ENCODE data around the gene HOXC10. TPM values are rescaled to one million over a fixed set of nuclear protein-coding genes. Genes with fewer than 3 reads are reported as not detected.

Gene HOXC10
- total RNA-seq, 2 donors from 2014 or later: 0.51 to 7.2 TPM

GRCh38 chr12:53994009-53994263, 9.0 kb downstream of the HOXC10 start:
- TF ChIP-seq POLR2AphosphoS5 (IDR thresholded peaks at IDR 0.05) (no peak), POLR2A (IDR thresholded peaks at IDR 0.05) (no peak), CTCF (IDR thresholded peaks at IDR 0.05) (no peak)
- Histone ChIP-seq H3K27me3 (replicated peaks; ENCODE audit: insufficient read depth) (peaks cover 68% of the 10 kb centered on the region), H3K4me1 (replicated peaks) (no peaks in the 10 kb centered on the region), H3K36me3 (no peaks in the 10 kb centered on the region), H3K27ac (no peak overlapping the region), H3K9me3 (no peaks in the 10 kb centered on the region), H3K4me3 (no peak overlapping the region)
- WGBS: 5% methylated on average over 19 of the region's 19 CpGs
- no peak for DNase-seq (ENCODE audit: low spot score)
- intact Hi-C loops (cut with DNase I): no loop called here

GRCh38 chr12:53994264-53995001, 9.5 kb downstream of the HOXC10 start:
- intact Hi-C loops (cut with DNase I): no loop called here
- 8% methylated on average over 60 of the region's 60 CpGs for WGBS
- no peaks in the 10 kb centered on the region for H3K36me3 ChIP-seq

GRCh38 chr12:53995002-53995377, 10.0 kb downstream of the HOXC10 start:
- no peak for DNase-seq (ENCODE audit: low spot score)
- Histone ChIP-seq H3K27ac (no peak overlapping the region), H3K4me1 (replicated peaks) (no peaks in the 10 kb centered on the region), H3K36me3 (no peaks in the 10 kb centered on the region), H3K9me3 (no peaks in the 10 kb centered on the region), H3K4me3 (no peak overlapping the region), H3K27me3 (replicated peaks; ENCODE audit: insufficient read depth) (peaks cover 74% of the 10 kb centered on the region)
- TF ChIP-seq CTCF (IDR thresholded peaks at IDR 0.05) (no peak), POLR2A (IDR thresholded peaks at IDR 0.05) (no peak), POLR2AphosphoS5 (IDR thresholded peaks at IDR 0.05) (no peak)
- intact Hi-C loops (cut with DNase I): no loop called here
- 5% methylated on average over 17 of the region's 17 CpGs for WGBS

More at GRCh38 chr12:53994264-53995001, 9.5 kb downstream of the HOXC10 start:
- H3K4me1 ChIP-seq (replicated peaks): no peaks in the 10 kb centered on the region
- peaks cover 70% of the 10 kb centered on the region for H3K27me3 ChIP-seq (replicated peaks; ENCODE audit: insufficient read depth)
- no peak for DNase-seq (ENCODE audit: low spot score)
- no peak overlapping the region for H3K27ac ChIP-seq
- TF ChIP-seq CTCF (IDR thresholded peaks at IDR 0.05) (no peak), POLR2A (IDR thresholded peaks at IDR 0.05) (no peak), POLR2AphosphoS5 (IDR thresholded peaks at IDR 0.05) (no peak)
- H3K9me3 ChIP-seq: no peaks in the 10 kb centered on the region
- no peak overlapping the region for H3K4me3 ChIP-seq

GRCh38 chr12:53995378-53996239, 10.7 kb downstream of the HOXC10 start:
- H3K4me3 ChIP-seq: peak overlapping the region; percentile 12 to 27
- peaks cover 79% of the 10 kb centered on the region for H3K27me3 ChIP-seq (replicated peaks; ENCODE audit: insufficient read depth)
- WGBS: 7% methylated on average over 40 of the region's 48 CpGs
- intact Hi-C loops (cut with DNase I): no loop called here
- no peaks in the 10 kb centered on the region for H3K36me3 ChIP-seq
- no peaks in the 10 kb centered on the region for H3K9me3 ChIP-seq
- H3K4me1 ChIP-seq (replicated peaks): no peaks in the 10 kb centered on the region
- no peak overlapping the region for H3K27ac ChIP-seq
- TF ChIP-seq POLR2AphosphoS5 (IDR thresholded peaks at IDR 0.05) (no peak), POLR2A (IDR thresholded peaks at IDR 0.05) (no peak), CTCF (IDR thresholded peaks at IDR 0.05) (no peak)
- DNase-seq (ENCODE audit: low spot score): no peak
